Keratinocyte (primary cell): Measurements from ENCODE around the gene RNU6-7. TPM values are rescaled to one million over a fixed set of nuclear protein-coding genes. Genes with fewer than 3 reads are reported as not detected.

ENCODE experiments used
- DNase-seq: peaks from one replicate; pipeline ENCODE4 v3.0.0-alpha.2; 2011; ENCODE audit warnings: low read depth, missing footprints, low spot score
- FAIRE-seq: peaks from 2 replicates; lab custom pipeline; 2011; peaks lifted over from hg19 to GRCh38; lab: Jason Lieb, UNC
- H2AFZ ChIP-seq: 2 replicates; pipeline ENCODE4 v1.6.0; 2012; ENCODE audit warnings: low read length, control low read depth, inconsistent platforms; ENCODE audit not compliant: control insufficient read depth
- H3K27ac ChIP-seq: 2 replicates; pipeline ENCODE4 v1.5.1; 2011; ENCODE audit warnings: low read length; ENCODE audit not compliant: control insufficient read depth, insufficient read depth
- H3K27me3 ChIP-seq: 3 replicates; pipeline ENCODE4 v1.6.0; 2011; ENCODE audit warnings: low read length; ENCODE audit not compliant: control insufficient read depth, insufficient read depth; ENCODE audit errors: extremely low read depth
- H3K36me3 ChIP-seq, 2 experiments: 2 replicates in 1 of 2; 3 replicates in 1 of 2; pipeline ENCODE4 v1.5.1; 2011; ENCODE audit warnings: low read length in 2 of 2, mild to moderate bottlenecking in 1 of 2; ENCODE audit not compliant: control insufficient read depth in 2 of 2, insufficient read depth in 2 of 2; ENCODE audit errors: extremely low read depth in 1 of 2
- H3K4me1 ChIP-seq: 3 replicates; pipeline ENCODE4 v1.5.1; 2011; ENCODE audit warnings: low read length; ENCODE audit not compliant: control insufficient read depth, insufficient read depth; ENCODE audit errors: extremely low read depth
- H3K4me2 ChIP-seq: 3 replicates; pipeline ENCODE4 v1.6.0; 2011; ENCODE audit warnings: low read depth, low read length; ENCODE audit not compliant: control insufficient read depth, insufficient read depth; ENCODE audit errors: extremely low read depth
- H3K4me3 ChIP-seq, 3 experiments: fragments of 200-600 bp in 1 of 3; sonication (generic) in 1 of 3; 2 replicates in 2 of 3; 3 replicates in 1 of 3; pipeline ENCODE4 v1.5.1; 2011 to 2016; ENCODE audit warnings: low read length in 3 of 3, mild to moderate bottlenecking in 3 of 3, control low read depth in 2 of 3, inconsistent platforms in 1 of 3, low read depth in 1 of 3, mixed read lengths in 1 of 3, mixed run types in 1 of 3, moderate library complexity in 1 of 3; ENCODE audit not compliant: control insufficient read depth in 2 of 3, insufficient read depth in 2 of 3; ENCODE audit errors: extremely low read depth in 1 of 3
- H3K79me2 ChIP-seq: 2 replicates; pipeline ENCODE4 v1.6.0; 2012; ENCODE audit warnings: low read length; ENCODE audit not compliant: control insufficient read depth, insufficient read depth
- H3K9ac ChIP-seq: 3 replicates; pipeline ENCODE4 v1.6.0; 2011; ENCODE audit warnings: low read length; ENCODE audit not compliant: control insufficient read depth, insufficient read depth; ENCODE audit errors: extremely low read depth
- H3K9me1 ChIP-seq: 3 replicates; pipeline ENCODE4 v1.6.0; 2011; ENCODE audit warnings: low read length; ENCODE audit not compliant: control insufficient read depth, insufficient read depth; ENCODE audit errors: extremely low read depth
- H3K9me3 ChIP-seq: 2 replicates; pipeline ENCODE4 v1.5.1; 2012; ENCODE audit warnings: low read depth, low read length; ENCODE audit not compliant: control insufficient read depth
- H4K20me1 ChIP-seq: 3 replicates; pipeline ENCODE4 v1.6.0; 2011; ENCODE audit warnings: low read length; ENCODE audit not compliant: control insufficient read depth, insufficient read depth; ENCODE audit errors: extremely low read depth
- EZH2 ChIP-seq: IDR thresholded peaks from one replicate; pipeline ENCODE4 v1.6.1; 2012; ENCODE audit warnings: inconsistent platforms, mild to moderate bottlenecking, low read length, moderate library complexity
- dilution Hi-C: fragments of 300-500 bp; cut with MboI; formaldehyde crosslinking; loops from one replicate; pipeline ENCODE4 v1.7.0; 2020; ENCODE audit warnings: low sequenced_read_pairs; ENCODE audit not compliant: extremely low pct_ligation_motif_present
- polyA plus RNA-seq, 5 experiments: library from polyadenylated mRNA; depleted of rRNA in 3 of 5; stranded (reverse) in 3 of 5; stranded (forward) in 1 of 5; unstranded in 1 of 5; fragments of >200 nt; gene quantifications; 1 replicate in 1 of 5; 2 replicates in 3 of 5; 3 replicates in 1 of 5; pipeline versions ENCODE4 v1.2.1 to v1.2.3, GENCODE V29; 2011 to 2012; ENCODE audit warnings: missing spikeins in 2 of 5, low read depth in 1 of 5, low replicate concordance in 1 of 5
- TF ChIP-seq, protein P1 (sequence below), 3 experiments: IDR thresholded peaks in 1 of 3; conservative IDR thresholded peaks in 1 of 3; optimal IDR thresholded peaks in 1 of 3; 2 replicates in 2 of 3; 3 replicates in 1 of 3; pipeline versions ENCODE3 to v1.5.1; 2011; ENCODE audit warnings: low read length in 3 of 3, mild to moderate bottlenecking in 3 of 3, moderate library complexity in 2 of 3, control low read depth in 1 of 3, inconsistent platforms in 1 of 3; ENCODE audit not compliant: insufficient read depth in 2 of 3; ENCODE audit errors: extremely low read depth in 1 of 3

RNU6-7 gene
- polyA plus RNA-seq, 1 donor (not counting 4 experiments of a cell fraction or from before 2014, with no cell fraction given), result not detected

DNA sequence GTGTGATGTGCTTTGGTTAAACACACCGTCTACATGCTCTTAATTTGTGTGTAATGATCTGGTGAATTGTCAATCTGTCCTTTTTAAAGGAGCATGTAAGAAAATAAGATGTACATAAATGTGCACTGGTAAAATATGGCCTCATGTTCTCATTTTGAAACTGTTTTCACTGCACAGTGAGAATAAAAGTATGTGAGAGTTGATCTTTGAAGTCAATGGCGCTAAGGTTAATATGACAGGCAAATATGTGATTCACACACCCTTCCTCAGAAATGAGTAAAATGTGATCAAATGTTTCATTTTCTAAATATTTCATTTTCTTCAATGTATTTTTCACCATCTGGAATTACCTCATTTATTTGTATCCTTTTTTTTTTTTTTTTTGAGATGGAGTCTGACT, 8.3 kb upstream of the RNU6-7 start:
- no peaks in the 10 kb centered on the region for H3K27me3 ChIP-seq
- no peaks in the 10 kb centered on the region for H3K4me1 ChIP-seq
- no peak overlapping the region for H3K9ac ChIP-seq
- FAIRE-seq (no peak), DNase-seq (no peak)
- dilution Hi-C loops, result no loop called here
- H3K27ac ChIP-seq, result no peak overlapping the region
- no peaks in the 10 kb centered on the region for H3K9me3 ChIP-seq
- H3K79me2 ChIP-seq, result no peaks in the 10 kb centered on the region
- H3K4me3 ChIP-seq, result no peak overlapping the region
- H3K9me1 ChIP-seq, result no peaks in the 10 kb centered on the region
- no peaks in the 10 kb centered on the region for H3K36me3 ChIP-seq
- H4K20me1 ChIP-seq, result no peaks in the 10 kb centered on the region
- TF ChIP-seq, protein P1, sequence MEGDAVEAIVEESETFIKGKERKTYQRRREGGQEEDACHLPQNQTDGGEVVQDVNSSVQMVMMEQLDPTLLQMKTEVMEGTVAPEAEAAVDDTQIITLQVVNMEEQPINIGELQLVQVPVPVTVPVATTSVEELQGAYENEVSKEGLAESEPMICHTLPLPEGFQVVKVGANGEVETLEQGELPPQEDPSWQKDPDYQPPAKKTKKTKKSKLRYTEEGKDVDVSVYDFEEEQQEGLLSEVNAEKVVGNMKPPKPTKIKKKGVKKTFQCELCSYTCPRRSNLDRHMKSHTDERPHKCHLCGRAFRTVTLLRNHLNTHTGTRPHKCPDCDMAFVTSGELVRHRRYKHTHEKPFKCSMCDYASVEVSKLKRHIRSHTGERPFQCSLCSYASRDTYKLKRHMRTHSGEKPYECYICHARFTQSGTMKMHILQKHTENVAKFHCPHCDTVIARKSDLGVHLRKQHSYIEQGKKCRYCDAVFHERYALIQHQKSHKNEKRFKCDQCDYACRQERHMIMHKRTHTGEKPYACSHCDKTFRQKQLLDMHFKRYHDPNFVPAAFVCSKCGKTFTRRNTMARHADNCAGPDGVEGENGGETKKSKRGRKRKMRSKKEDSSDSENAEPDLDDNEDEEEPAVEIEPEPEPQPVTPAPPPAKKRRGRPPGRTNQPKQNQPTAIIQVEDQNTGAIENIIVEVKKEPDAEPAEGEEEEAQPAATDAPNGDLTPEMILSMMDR (optimal IDR thresholded peaks at IDR 0.05 in 1 of 3, IDR thresholded peaks at IDR 0.05 in 1 of 3, conservative IDR thresholded peaks at IDR 0.05 in 1 of 3; ENCODE audit: extremely low read depth in 1 of 3, insufficient read depth in 2 of 3, low read length in 3 of 3), result no peak
- TF ChIP-seq EZH2, result no peak
- no peak overlapping the region for H2AFZ ChIP-seq
- no peak overlapping the region for H3K4me2 ChIP-seq

DNA sequence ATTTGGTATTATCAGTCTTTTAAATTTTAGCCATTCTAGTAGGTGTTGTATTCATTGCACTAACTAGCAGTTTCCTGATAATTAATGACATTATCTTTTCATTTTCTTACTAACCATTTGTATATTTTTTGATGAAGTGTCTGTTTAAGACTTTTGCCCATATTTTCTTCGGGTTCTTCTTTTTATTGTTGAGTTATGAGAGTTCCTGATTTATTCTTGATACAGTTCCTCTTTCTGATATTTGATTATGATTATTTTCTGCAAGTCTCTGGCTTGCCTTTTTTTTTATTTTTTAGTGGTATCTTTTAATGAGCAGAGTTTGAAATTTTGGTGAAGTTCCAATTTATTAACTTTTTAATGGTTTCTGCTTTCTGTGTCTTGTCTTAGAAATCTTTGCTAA, 6.2 kb upstream of the RNU6-7 start:
- Histone ChIP-seq H3K79me2 (no peaks in the 10 kb centered on the region), H3K4me1 (no peaks in the 10 kb centered on the region), H3K9ac (no peak overlapping the region), H3K27me3 (no peaks in the 10 kb centered on the region), H3K4me3 (no peak overlapping the region), H3K9me3 (no peaks in the 10 kb centered on the region), H3K27ac (no peak overlapping the region), H3K9me1 (no peaks in the 10 kb centered on the region), H3K36me3 (no peaks in the 10 kb centered on the region), H3K4me2 (no peak overlapping the region), H2AFZ (no peak overlapping the region), H4K20me1 (no peaks in the 10 kb centered on the region)
- no peak for TF ChIP-seq EZH2
- TF ChIP-seq, protein P1 (optimal IDR thresholded peaks at IDR 0.05 in 1 of 3, IDR thresholded peaks at IDR 0.05 in 1 of 3, conservative IDR thresholded peaks at IDR 0.05 in 1 of 3; ENCODE audit: extremely low read depth in 1 of 3, insufficient read depth in 2 of 3, low read length in 3 of 3), result no peak
- dilution Hi-C loops, result no loop called here
- DNase-seq, result no peak
- no peak for FAIRE-seq
